HepG2 (cell line): ENCODE results near the gene NARS2. TPM values are rescaled to one million over a fixed set of nuclear protein-coding genes. Genes with fewer than 3 reads are reported as not detected.

Experiments
- ATAC-seq: fragments of 200-7000 bp; cut with Tn5 transposase; 3 replicates; pipeline ENCODE4 v1.9.1; 2020; ENCODE audit warnings: mild to moderate bottlenecking, moderate library complexity
- BruUV-seq: library from RNA; stranded (reverse); fragments of 400-500 nt; replicated peaks from 2 replicates; lab custom pipeline; 2021; lab: Mats Ljungman, UMichigan
- CTCF ChIA-PET: fragments of 300-600 bp; formaldehyde crosslinking; extraction: SDS; loops from one replicate; lab custom pipeline; 2021; ENCODE audit warnings: low total read pairs, inconsistent platforms, low intra/inter-chr PET ratio; lab: Yijun Ruan, JAX
- POLR2A ChIA-PET: fragments of 350-600 bp; sonication (Branson Sonifier 250); formaldehyde crosslinking; loops from one replicate; lab custom pipeline; 2020; ENCODE audit warnings: antibody characterized with exemption, inconsistent platforms; lab: Yijun Ruan, JAX
- DNase-seq: peaks from one replicate; pipeline ENCODE4 v3.0.0-alpha.2; 2015; ENCODE audit warnings: low spot score
- FAIRE-seq: peaks from 3 replicates; lab custom pipeline; 2011; peaks lifted over from hg19 to GRCh38; lab: Jason Lieb, UNC
- H2AFZ ChIP-seq: one replicate; pipeline ENCODE4 v1.6.1; 2011; ENCODE audit warnings: low read length, inconsistent platforms
- H3K27ac ChIP-seq: fragments of 300-600 bp; 3 replicates; pipeline ENCODE4 v1.8.0; 2011; ENCODE audit warnings: mixed run types, mild to moderate bottlenecking, mixed read lengths, low read length, inconsistent platforms; ENCODE audit not compliant: insufficient read depth; ENCODE audit errors: extremely low read length
- H3K27me3 ChIP-seq, 2 experiments: fragments of 200-600 bp in 1 of 2; 2 replicates in 1 of 2; 3 replicates in 1 of 2; pipeline versions ENCODE4 v1.6.0 to v1.8.0; 2011; ENCODE audit warnings: low read length in 2 of 2, mild to moderate bottlenecking in 2 of 2, moderate library complexity in 2 of 2, inconsistent platforms in 1 of 2; ENCODE audit not compliant: insufficient read depth in 2 of 2, control insufficient read depth in 1 of 2
- H3K36me3 ChIP-seq, 2 experiments: fragments of 200-600 bp in 1 of 2; replicated peaks in 1 of 2; 2 replicates in 1 of 2; 3 replicates in 1 of 2; pipeline versions ENCODE4 v1.5.1 to v1.8.0; 2011; ENCODE audit warnings: low read length in 2 of 2, inconsistent platforms in 1 of 2; ENCODE audit not compliant: insufficient read depth in 2 of 2, control insufficient read depth in 1 of 2
- H3K4me1 ChIP-seq: 2 replicates; pipeline ENCODE4 v1.5.1; 2012; ENCODE audit warnings: low read length, inconsistent platforms; ENCODE audit not compliant: insufficient read depth
- H3K4me2 ChIP-seq: 2 replicates; pipeline ENCODE4 v1.6.0; 2011; ENCODE audit warnings: low read depth, low read length, inconsistent platforms
- H3K4me3 ChIP-seq, 3 experiments: fragments of 200-600 bp in 1 of 3; sonication (generic), shearing (Covaris generic) in 1 of 3; replicated peaks in 1 of 3; 2 replicates each; pipeline ENCODE4 v1.5.1; 2011 to 2016; ENCODE audit warnings: low read length in 3 of 3, inconsistent platforms in 2 of 3, low read depth in 2 of 3, mild to moderate bottlenecking in 2 of 3, control low read depth in 1 of 3, mixed read lengths in 1 of 3; ENCODE audit not compliant: insufficient read depth in 1 of 3
- H3K79me2 ChIP-seq: one replicate; pipeline ENCODE4 v1.6.1; 2011; ENCODE audit warnings: low read length, inconsistent platforms; ENCODE audit not compliant: insufficient read depth
- H3K9ac ChIP-seq: 2 replicates; pipeline ENCODE4 v1.6.0; 2011; ENCODE audit warnings: mild to moderate bottlenecking, low read depth, low read length, inconsistent platforms; ENCODE audit not compliant: insufficient read depth
- H3K9me3 ChIP-seq: 2 replicates; pipeline ENCODE4 v1.5.1; 2012; ENCODE audit warnings: mild to moderate bottlenecking, low read length
- H4K20me1 ChIP-seq: 2 replicates; pipeline ENCODE4 v1.6.0; 2011; ENCODE audit warnings: inconsistent platforms, mild to moderate bottlenecking, low read length, moderate library complexity; ENCODE audit not compliant: insufficient read depth
- ARHGAP35 ChIP-seq: sonication (generic); formaldehyde crosslinking; IDR thresholded peaks from 2 replicates; pipeline ENCODE4 v1.9.0; 2022; ENCODE audit warnings: mild to moderate bottlenecking, inconsistent platforms, moderate library complexity, missing genetic modification reagents, borderline replicate concordance
- FUBP1 ChIP-seq: sonication (generic); formaldehyde crosslinking; IDR thresholded peaks from 2 replicates; pipeline ENCODE4 v1.5.1; 2020; ENCODE audit warnings: missing genetic modification reagents, mild to moderate bottlenecking, borderline replicate concordance
- KDM1A ChIP-seq: IDR thresholded peaks from 2 replicates; pipeline ENCODE4 v1.6.1; 2016; ENCODE audit warnings: missing compliant biosample characterization
- KLF9 ChIP-seq: IDR thresholded peaks from 2 replicates; pipeline ENCODE4 v1.6.1; 2016; ENCODE audit warnings: low read depth
- MIER3 ChIP-seq: IDR thresholded peaks from 2 replicates; pipeline ENCODE4 v1.6.1; 2016; ENCODE audit warnings: missing compliant biosample characterization, borderline replicate concordance
- TCF7 ChIP-seq: sonication (generic); IDR thresholded peaks from 2 replicates; pipeline ENCODE4 v1.6.1; 2016; ENCODE audit warnings: antibody characterized with exemption, low read depth
- ZFP36L2 ChIP-seq: sonication (generic); formaldehyde crosslinking; IDR thresholded peaks from 2 replicates; pipeline ENCODE4 v1.4.0; 2020; ENCODE audit warnings: missing genetic modification reagents
- ZNF256 ChIP-seq: sonication (generic); formaldehyde crosslinking; conservative IDR thresholded peaks from 2 replicates; pipeline ENCODE4 v1.4.0; 2020; ENCODE audit warnings: missing genetic modification reagents
- ZNF660 ChIP-seq: sonication (generic); formaldehyde crosslinking; IDR thresholded peaks from 2 replicates; pipeline ENCODE4 v1.5.1; 2020; ENCODE audit warnings: mild to moderate bottlenecking, low read depth, missing genetic modification reagents, borderline replicate concordance
- ZNF678 ChIP-seq: sonication (generic); formaldehyde crosslinking; IDR thresholded peaks from 2 replicates; pipeline ENCODE4 v1.4.0; 2020; ENCODE audit warnings: mild to moderate bottlenecking, missing genetic modification reagents
- WGBS: methylation state at CpG from one replicate; pipeline ENCODE4 v1.1.6; 2017; ENCODE audit warnings: low lambda C conversion rate; 5-methylcytosine and 5-hydroxymethylcytosine counted together
- in situ Hi-C: cut with HindIII; loops from 2 replicates; pipeline ENCODE4 v1.10.0; 2017; ENCODE audit warnings: low pct_unique_long_range_greater_than_20kb; ENCODE audit not compliant: extremely low pct_ligation_motif_present
- intact Hi-C: fragments of 100-400 bp; cut with micrococcal nuclease; formaldehyde crosslinking; loops from one replicate; pipeline ENCODE4 v1.10.0; 2022; ENCODE audit not compliant: unreplicated experiment
- polyA plus RNA-seq, 8 experiments: library from polyadenylated mRNA; depleted of rRNA in 3 of 8; stranded (reverse) in 7 of 8; unstranded in 1 of 8; fragments of >200 nt; fragmentation: Illumina TruSeq in 4 of 8; extraction: Trizol in 4 of 8; gene quantifications; 2 replicates each; pipeline versions ENCODE4 v1.2.1 to v1.2.3, GENCODE V29; 2011 to 2016; ENCODE audit warnings: low read depth in 4 of 8, missing spikeins in 1 of 8, mixed read lengths in 1 of 8; ENCODE audit not compliant: insufficient read depth in 1 of 8
- total RNA-seq, 5 experiments: library from RNA; depleted of rRNA; stranded (reverse); fragments of >200 nt; fragmentation: Illumina TruSeq; extraction: Trizol; gene quantifications; 2 replicates each; pipeline ENCODE4 v1.2.3, GENCODE V29; 2016; ENCODE audit warnings: low read depth in 1 of 5

The NARS2 gene
- total and polyA plus RNA-seq, 2 of the 13 experiments (the other 11 are each of a cell fraction or from before 2014, with no cell fraction given), result 45.9 to 65.0 TPM

GRCh38 chr11:78391424-78391823, 183.2 kb downstream of the NARS2 start:
- no peak overlapping the region for H2AFZ ChIP-seq
- POLR2A ChIA-PET, result no interaction called here
- intact Hi-C loops (no loop called here), in situ Hi-C loops (no loop called here)
- no peak for TF ChIP-seq KLF9 (CRISPR knock-in tag)
- no peak for TF ChIP-seq ZNF678 (CRISPR knock-in tag)
- no peak for TF ChIP-seq TCF7
- TF ChIP-seq ZFP36L2 (CRISPR knock-in tag), result no peak
- no peak for TF ChIP-seq ARHGAP35 (CRISPR knock-in tag)
- no peak for TF ChIP-seq MIER3 (CRISPR knock-in tag)
- TF ChIP-seq ZNF660, result no peak
- TF ChIP-seq FUBP1 (CRISPR knock-in tag), result no peak
- TF ChIP-seq KDM1A, result no peak
- TF ChIP-seq ZNF256, result no peak
- CTCF ChIA-PET, result no interaction called here
- no peaks in the 10 kb centered on the region for H3K9me3 ChIP-seq
- H4K20me1 ChIP-seq, result no peaks in the 10 kb centered on the region; the same call in 1 of the 2 replicates
- no peaks in the 10 kb centered on the region for H3K27me3 ChIP-seq
- no peak overlapping the region for H3K27ac ChIP-seq
- H3K9ac ChIP-seq, result no peak overlapping the region
- no peak overlapping the region for H3K4me2 ChIP-seq
- peaks cover 2% of the 10 kb centered on the region for H3K79me2 ChIP-seq
- no peak overlapping the region for H3K4me3 ChIP-seq
- DNase-seq (no peak), ATAC-seq (peak; percentile 36; the same call in 1 of the 3 replicates), FAIRE-seq (no peak)
- no TSS peak for BruUV-seq
- H3K36me3 ChIP-seq, result no peaks in the 10 kb centered on the region
- peaks cover 32% of the 10 kb centered on the region for H3K4me1 ChIP-seq
- WGBS, result 100% methylated on average over 1 of the region's 1 CpG
